DOHH2 (cell line): ENCODE results near the gene PAIP2.

Experiments
- CTCF ChIP-seq: fragments of 200-600 bp; sonication (generic); IDR thresholded peaks from one replicate; pipeline ENCODE4 v1.5.1; 2014; ENCODE audit warnings: antibody characterized with exemption, mild to moderate bottlenecking, low read depth, low read length; ENCODE audit not compliant: poor library complexity, severe bottlenecking
- EZH2phosphoT487 ChIP-seq: fragments of 200-600 bp; sonication (generic); IDR thresholded peaks from 2 replicates; pipeline ENCODE4 v1.6.1; 2017; ENCODE audit warnings: borderline replicate concordance, mild to moderate bottlenecking, antibody characterized with exemption, low read length, moderate library complexity, mixed read lengths

GRCh38 chr5:139410993-139411828 is 69.6 kb downstream of the PAIP2 start:
- no peak for TF ChIP-seq CTCF
- TF ChIP-seq EZH2phosphoT487 = no peak
